Measurements from ENCODE around the gene ITGB8.

Gene ITGB8

DNA sequence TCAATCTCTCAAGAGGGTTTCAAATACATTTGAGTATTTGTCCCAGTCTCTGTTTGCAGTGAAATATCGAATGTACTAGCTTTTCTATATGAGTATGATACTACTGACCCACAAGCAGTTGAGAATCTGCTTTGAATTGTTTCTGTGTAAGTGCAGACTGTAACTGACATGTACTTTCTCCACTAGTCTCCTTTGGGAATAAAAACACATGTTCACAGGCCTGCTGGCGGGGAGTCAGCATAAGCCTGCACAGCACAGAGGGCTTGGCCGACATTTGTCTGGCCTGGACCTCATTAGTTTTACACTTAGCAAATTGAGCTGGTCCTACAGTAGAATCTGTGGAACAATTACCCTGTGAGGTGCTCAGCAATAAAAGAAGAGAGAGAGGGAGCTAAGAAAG lies 72.6 kb downstream of the ITGB8 start:
- no peak for DNase-seq (ENCODE audit: insufficient read length, low spot score)
- TF ChIP-seq TAF1 (IDR thresholded peaks at IDR 0.05; ENCODE audit: low read depth, low read length): no peak
- no peak for TF ChIP-seq PAX5 (IDR thresholded peaks at IDR 0.05; ENCODE audit: insufficient read depth, low read length, severe bottlenecking)
- no peak for TF ChIP-seq POLR2A (IDR thresholded peaks at IDR 0.05; ENCODE audit: low read depth, low read length)
- no peak for TF ChIP-seq POU2F2 (IDR thresholded peaks at IDR 0.05; ENCODE audit: low read depth, low read length)
- TF ChIP-seq SPI1 (IDR thresholded peaks at IDR 0.05; ENCODE audit: low read depth, low read length): no peak
- no peak for TF ChIP-seq POLR2AphosphoS5 (IDR thresholded peaks at IDR 0.05; ENCODE audit: low read depth, low read length)
- FAIRE-seq: no peak

GRCh38 chr7:20404320-20404719 lies 73.6 kb downstream of the ITGB8 start:
- no peak for FAIRE-seq
- TF ChIP-seq SPI1 (IDR thresholded peaks at IDR 0.05; ENCODE audit: low read depth, low read length): no peak
- TF ChIP-seq POU2F2 (IDR thresholded peaks at IDR 0.05; ENCODE audit: low read depth, low read length): no peak
- no peak for TF ChIP-seq POLR2AphosphoS5 (IDR thresholded peaks at IDR 0.05; ENCODE audit: low read depth, low read length)
- no peak for TF ChIP-seq TAF1 (IDR thresholded peaks at IDR 0.05; ENCODE audit: low read depth, low read length)
- no peak for TF ChIP-seq POLR2A (IDR thresholded peaks at IDR 0.05; ENCODE audit: low read depth, low read length)
- no peak for TF ChIP-seq PAX5 (IDR thresholded peaks at IDR 0.05; ENCODE audit: insufficient read depth, low read length, severe bottlenecking)
- no peak for DNase-seq (ENCODE audit: insufficient read length, low spot score)

- TF ChIP-seq POLR2A (IDR thresholded peaks at IDR 0.05; ENCODE audit: low read depth, low read length) (no peak), POLR2AphosphoS5 (IDR thresholded peaks at IDR 0.05; ENCODE audit: low read depth, low read length) (no peak), TAF1 (IDR thresholded peaks at IDR 0.05; ENCODE audit: low read depth, low read length) (no peak), PAX5 (IDR thresholded peaks at IDR 0.05; ENCODE audit: insufficient read depth, low read length, severe bottlenecking) (no peak), SPI1 (IDR thresholded peaks at IDR 0.05; ENCODE audit: low read depth, low read length) (no peak), POU2F2 (IDR thresholded peaks at IDR 0.05; ENCODE audit: low read depth, low read length) (no peak)
- DNase-seq (ENCODE audit: insufficient read length, low spot score) (no peak), FAIRE-seq (no peak)
These were observed 77.1 kb downstream of the ITGB8 start for GRCh38 chr7:20407585-20408466.

DNA sequence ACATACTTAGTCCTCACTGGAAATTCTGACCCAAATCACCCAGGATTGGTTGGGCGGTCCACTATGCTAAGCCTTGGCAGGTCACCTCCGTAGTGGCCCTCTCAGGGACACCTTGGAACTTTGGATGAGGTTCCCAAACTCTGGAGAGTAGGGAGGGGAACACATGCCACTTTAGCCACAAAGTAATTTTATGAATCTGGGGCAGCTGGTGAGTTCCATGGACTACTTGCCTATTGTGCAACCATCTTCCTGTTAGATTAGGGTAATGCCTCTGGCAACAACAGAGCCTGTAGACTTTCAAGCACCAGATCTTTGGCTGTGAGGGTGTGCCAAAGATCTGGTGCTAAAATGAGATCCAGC lies 77.7 kb downstream of the ITGB8 start:
- TF ChIP-seq PAX5 (IDR thresholded peaks at IDR 0.05; ENCODE audit: insufficient read depth, low read length, severe bottlenecking) (no peak), POLR2A (IDR thresholded peaks at IDR 0.05; ENCODE audit: low read depth, low read length) (no peak), SPI1 (IDR thresholded peaks at IDR 0.05; ENCODE audit: low read depth, low read length) (no peak), POLR2AphosphoS5 (IDR thresholded peaks at IDR 0.05; ENCODE audit: low read depth, low read length) (no peak), TAF1 (IDR thresholded peaks at IDR 0.05; ENCODE audit: low read depth, low read length) (no peak), POU2F2 (IDR thresholded peaks at IDR 0.05; ENCODE audit: low read depth, low read length) (no peak)
- no peak for FAIRE-seq
- DNase-seq (ENCODE audit: insufficient read length, low spot score): no peak

- FAIRE-seq (no peak), DNase-seq (ENCODE audit: insufficient read length, low spot score) (no peak)
- TF ChIP-seq PAX5 (IDR thresholded peaks at IDR 0.05; ENCODE audit: insufficient read depth, low read length, severe bottlenecking): no peak
- no peak for TF ChIP-seq POU2F2 (IDR thresholded peaks at IDR 0.05; ENCODE audit: low read depth, low read length)
- TF ChIP-seq POLR2AphosphoS5 (IDR thresholded peaks at IDR 0.05; ENCODE audit: low read depth, low read length): no peak
- TF ChIP-seq POLR2A (IDR thresholded peaks at IDR 0.05; ENCODE audit: low read depth, low read length): no peak
- TF ChIP-seq SPI1 (IDR thresholded peaks at IDR 0.05; ENCODE audit: low read depth, low read length): no peak
- TF ChIP-seq TAF1 (IDR thresholded peaks at IDR 0.05; ENCODE audit: low read depth, low read length): no peak
These were observed 79.3 kb downstream of the ITGB8 start for GRCh38 chr7:20409961-20410360.

GRCh38 chr7:20411372-20411771 lies 80.7 kb downstream of the ITGB8 start:
- FAIRE-seq: no peak
- DNase-seq (ENCODE audit: insufficient read length, low spot score): no peak
- no peak for TF ChIP-seq POU2F2 (IDR thresholded peaks at IDR 0.05; ENCODE audit: low read depth, low read length)
- TF ChIP-seq POLR2AphosphoS5 (IDR thresholded peaks at IDR 0.05; ENCODE audit: low read depth, low read length): no peak
- no peak for TF ChIP-seq PAX5 (IDR thresholded peaks at IDR 0.05; ENCODE audit: insufficient read depth, low read length, severe bottlenecking)

GRCh38 chr7:20412032-20412431 lies 81.3 kb downstream of the ITGB8 start:
- DNase-seq (ENCODE audit: insufficient read length, low spot score) (no peak), FAIRE-seq (no peak)
- TF ChIP-seq POLR2AphosphoS5 (IDR thresholded peaks at IDR 0.05; ENCODE audit: low read depth, low read length) (no peak), POLR2A (IDR thresholded peaks at IDR 0.05; ENCODE audit: low read depth, low read length) (no peak), TAF1 (IDR thresholded peaks at IDR 0.05; ENCODE audit: low read depth, low read length) (no peak), PAX5 (IDR thresholded peaks at IDR 0.05; ENCODE audit: insufficient read depth, low read length, severe bottlenecking) (no peak), SPI1 (IDR thresholded peaks at IDR 0.05; ENCODE audit: low read depth, low read length) (no peak), POU2F2 (IDR thresholded peaks at IDR 0.05; ENCODE audit: low read depth, low read length) (no peak)

GRCh38 chr7:20417260-20417659 lies 86.6 kb downstream of the ITGB8 start:
- TF ChIP-seq POU2F2 (IDR thresholded peaks at IDR 0.05; ENCODE audit: low read depth, low read length): no peak
- TF ChIP-seq SPI1 (IDR thresholded peaks at IDR 0.05; ENCODE audit: low read depth, low read length): peak; percentile 54
- DNase-seq (ENCODE audit: insufficient read length, low spot score) (no peak), FAIRE-seq (no peak)

DNA sequence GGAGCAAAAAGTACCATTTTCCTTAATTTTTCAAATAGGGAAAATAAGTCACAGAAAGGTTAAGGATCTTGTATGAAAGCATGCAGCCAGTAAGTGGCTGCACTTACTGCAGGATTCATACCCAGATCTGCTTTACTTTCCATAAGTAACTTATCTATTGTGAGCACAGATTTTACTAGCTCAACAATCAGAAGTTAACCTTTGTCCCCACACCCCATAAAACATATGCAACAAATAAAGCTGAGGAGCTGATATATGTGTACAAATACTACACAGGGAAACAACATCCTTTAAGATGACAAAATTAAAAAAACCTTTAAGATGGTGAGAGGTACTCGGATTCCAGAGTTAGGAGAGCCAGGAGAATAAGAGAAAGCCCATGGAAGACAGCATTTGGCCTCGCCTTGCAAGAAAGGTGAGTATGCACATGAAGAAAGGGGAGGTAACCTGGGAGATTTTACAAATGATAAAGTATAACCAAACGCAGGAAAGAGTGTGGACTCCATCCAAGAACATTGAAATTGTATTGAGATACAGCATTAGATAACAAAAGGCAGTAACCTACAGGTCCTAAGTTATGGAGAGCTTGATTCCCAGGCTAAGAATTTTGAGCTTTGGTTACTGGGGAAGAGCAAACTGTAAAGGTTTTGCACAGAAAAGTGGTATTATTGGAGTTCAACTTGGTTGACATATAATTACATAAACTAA lies 87.1 kb downstream of the ITGB8 start:
- TF ChIP-seq POU2F2 (IDR thresholded peaks at IDR 0.05; ENCODE audit: low read depth, low read length) (no peak), POLR2AphosphoS5 (IDR thresholded peaks at IDR 0.05; ENCODE audit: low read depth, low read length) (no peak), POLR2A (IDR thresholded peaks at IDR 0.05; ENCODE audit: low read depth, low read length) (no peak), PAX5 (IDR thresholded peaks at IDR 0.05; ENCODE audit: insufficient read depth, low read length, severe bottlenecking) (no peak), SPI1 (IDR thresholded peaks at IDR 0.05; ENCODE audit: low read depth, low read length) (no peak), TAF1 (IDR thresholded peaks at IDR 0.05; ENCODE audit: low read depth, low read length) (no peak)
- no peak for DNase-seq (ENCODE audit: insufficient read length, low spot score)
- FAIRE-seq: no peak

Measured in GM12891 (cell line).